ENCODE results near the gene CHI3L1. TPM values are rescaled to one million over a fixed set of nuclear protein-coding genes. Genes with fewer than 3 reads are reported as not detected.

The CHI3L1 gene
- total RNA-seq, 4 donors from 2014 or later = 80.5 to 188 (median 107) TPM

GRCh38 chr1:203148579-203148978, 37.9 kb downstream of the CHI3L1 start:
- WGBS, 2 donors = 85 to 91% methylated on average over 12 of the region's 12 CpGs
- TF ChIP-seq POLR2A (IDR thresholded peaks at IDR 0.05) (no peak), CTCF (IDR thresholded peaks at IDR 0.05) (no peak)
- DNase-seq (ENCODE audit: low spot score in 2 of 2) = no peak
- H3K4me3 ChIP-seq (ENCODE audit: low read depth, poor library complexity, severe bottlenecking) = no peak overlapping the region
- intact Hi-C loops (cut with DNase I; ENCODE audit: low total_unique reads) = no loop called here

GRCh38 chr1:203148127-203148526, 38.4 kb downstream of the CHI3L1 start:
- intact Hi-C loops (cut with DNase I; ENCODE audit: low total_unique reads) = no loop called here

GRCh38 chr1:203147376-203147775, 39.1 kb downstream of the CHI3L1 start:
- intact Hi-C loops (cut with DNase I; ENCODE audit: low total_unique reads) = no loop called here
- H3K4me3 ChIP-seq (ENCODE audit: low read depth, poor library complexity, severe bottlenecking) = no peak overlapping the region
- 74 to 78% methylated on average over 5 of the region's 5 CpGs for WGBS, 2 donors
- TF ChIP-seq CTCF (IDR thresholded peaks at IDR 0.05) (no peak), POLR2A (IDR thresholded peaks at IDR 0.05) (no peak)
- DNase-seq (ENCODE audit: low spot score in 2 of 2) = no peak

More at GRCh38 chr1:203148127-203148526, 38.4 kb downstream of the CHI3L1 start:
- no peak overlapping the region for H3K4me3 ChIP-seq (ENCODE audit: low read depth, poor library complexity, severe bottlenecking)
- DNase-seq (ENCODE audit: low spot score in 2 of 2) = no peak
- 89 to 91% methylated on average over 5 of the region's 5 CpGs for WGBS, 2 donors
- TF ChIP-seq CTCF (IDR thresholded peaks at IDR 0.05) = no peak
- TF ChIP-seq POLR2A (IDR thresholded peaks at IDR 0.05) = no peak

- 83 to 86% methylated on average over 7 of the region's 7 CpGs for WGBS, 2 donors
- intact Hi-C loops (cut with DNase I; ENCODE audit: low total_unique reads) = no loop called here
- TF ChIP-seq CTCF (IDR thresholded peaks at IDR 0.05) (no peak), POLR2A (IDR thresholded peaks at IDR 0.05) (no peak)
- DNase-seq (ENCODE audit: low spot score in 2 of 2) = no peak
- H3K4me3 ChIP-seq (ENCODE audit: low read depth, poor library complexity, severe bottlenecking) = no peak overlapping the region
Measured at GRCh38 chr1:203146537-203146936, 40.0 kb downstream of the CHI3L1 start.

- TF ChIP-seq CTCF (IDR thresholded peaks at IDR 0.05) = no peak
- TF ChIP-seq POLR2A (IDR thresholded peaks at IDR 0.05) = no peak
- DNase-seq (ENCODE audit: low spot score in 2 of 2) = no peak
- WGBS, 2 donors = 92 to 100% methylated on average over 2 of the region's 2 CpGs
- H3K4me3 ChIP-seq (ENCODE audit: low read depth, poor library complexity, severe bottlenecking) = no peak overlapping the region
- intact Hi-C loops (cut with DNase I; ENCODE audit: low total_unique reads) = no loop called here
Measured at GRCh38 chr1:203146042-203146369, 40.5 kb downstream of the CHI3L1 start.

GRCh38 chr1:203145321-203146041, 41.0 kb downstream of the CHI3L1 start:
- DNase-seq (ENCODE audit: low spot score in 2 of 2) = no peak
- intact Hi-C loops (cut with DNase I; ENCODE audit: low total_unique reads) = no loop called here
- WGBS, 2 donors = 66 to 83% methylated on average over 9 to 13 of the region's 13 CpGs
- TF ChIP-seq POLR2A (IDR thresholded peaks at IDR 0.05) (no peak), CTCF (IDR thresholded peaks at IDR 0.05) (no peak)
- H3K4me3 ChIP-seq (ENCODE audit: low read depth, poor library complexity, severe bottlenecking) = no peak overlapping the region
